ENCODE data around the gene HERPUD2. TPM values are rescaled to one million over a fixed set of nuclear protein-coding genes. Genes with fewer than 3 reads are reported as not detected.
"Not testable (repeated sequence)": the region's sequence is repeated elsewhere in the genome, so short reads cannot be mapped to it uniquely, and the experiment has no call there.

Gene HERPUD2
- total RNA-seq, 1 experiment from 2014 or later = 24.0 TPM

GRCh38 chr7:35676211-35676610 lies 18.7 kb downstream of the HERPUD2 start:
- Histone ChIP-seq H3K9me3 (replicated peaks) (no peaks in the 10 kb centered on the region), H3K27ac (no peak overlapping the region), H3K36me3 (no peaks in the 10 kb centered on the region), H3K4me1 (no peaks in the 10 kb centered on the region), H3K4me3 (no peak overlapping the region), H3K27me3 (no peaks in the 10 kb centered on the region)
- no peak for DNase-seq

GRCh38 chr7:35670856-35671569 lies 23.9 kb downstream of the HERPUD2 start:
- no peak for DNase-seq
- Histone ChIP-seq H3K27me3 (no peaks in the 10 kb centered on the region), H3K36me3 (peaks cover 18% of the 10 kb centered on the region), H3K9me3 (replicated peaks) (no peaks in the 10 kb centered on the region), H3K4me1 (no peaks in the 10 kb centered on the region), H3K27ac (no peak overlapping the region), H3K4me3 (no peak overlapping the region)

- H3K4me3 ChIP-seq; H3K27me3 ChIP-seq; H3K9me3 ChIP-seq (replicated peaks); H3K4me1 ChIP-seq; DNase-seq; H3K27ac ChIP-seq: not testable (repeated sequence)
- peaks cover 11% of the 10 kb centered on the region for H3K36me3 ChIP-seq
Observed at GRCh38 chr7:35660411-35660810, 34.5 kb downstream of the HERPUD2 start.

GRCh38 chr7:35658606-35659201 lies 36.2 kb downstream of the HERPUD2 start:
- no peak for DNase-seq
- peaks cover 2% of the 10 kb centered on the region; the same call in 1 of the 2 replicates for H3K36me3 ChIP-seq
- H3K4me1 ChIP-seq = no peaks in the 10 kb centered on the region
- peaks cover 6% of the 10 kb centered on the region; the same call in 1 of the 2 replicates for H3K9me3 ChIP-seq (replicated peaks)
- no peaks in the 10 kb centered on the region for H3K27me3 ChIP-seq
- no peak overlapping the region for H3K4me3 ChIP-seq
- H3K27ac ChIP-seq = no peak overlapping the region

- no peak for DNase-seq
- peaks cover 8% of the 10 kb centered on the region; the same call in 1 of the 2 replicates for H3K9me3 ChIP-seq (replicated peaks)
- H3K4me1 ChIP-seq = no peaks in the 10 kb centered on the region
- H3K27ac ChIP-seq = no peak overlapping the region
- H3K36me3 ChIP-seq = peaks cover 2% of the 10 kb centered on the region; the same call in 1 of the 2 replicates
- no peak overlapping the region for H3K4me3 ChIP-seq
- H3K27me3 ChIP-seq = no peaks in the 10 kb centered on the region
Observed at GRCh38 chr7:35657125-35657524, 37.8 kb downstream of the HERPUD2 start.

GRCh38 chr7:35654558-35654957 lies 40.4 kb downstream of the HERPUD2 start:
- not testable (repeated sequence) for H3K4me3 ChIP-seq; H3K27me3 ChIP-seq; H3K4me1 ChIP-seq; H3K9me3 ChIP-seq (replicated peaks); H3K36me3 ChIP-seq; H3K27ac ChIP-seq; DNase-seq

GRCh38 chr7:35652124-35652523 lies 42.8 kb downstream of the HERPUD2 start:
- Histone ChIP-seq H3K27me3 (no peaks in the 10 kb centered on the region), H3K9me3 (replicated peaks) (peaks cover 4% of the 10 kb centered on the region; the same call in 1 of the 2 replicates), H3K36me3 (0 out of 2 replicates have a peak, but pooled peaks cover 2% of the 10 kb centered on the region), H3K4me3 (no peak overlapping the region), H3K4me1 (peaks cover 5% of the 10 kb centered on the region; the same call in 1 of the 2 replicates), H3K27ac (no peak overlapping the region)
- DNase-seq = no peak

- no peak overlapping the region for H3K4me3 ChIP-seq
- no peak for DNase-seq
- H3K27me3 ChIP-seq = no peaks in the 10 kb centered on the region
- peaks cover 4% of the 10 kb centered on the region; the same call in 1 of the 2 replicates for H3K9me3 ChIP-seq (replicated peaks)
- peaks cover 15% of the 10 kb centered on the region for H3K4me1 ChIP-seq
- H3K36me3 ChIP-seq = 0 out of 2 replicates have a peak, but pooled peaks cover 2% of the 10 kb centered on the region
- H3K27ac ChIP-seq = no peak overlapping the region
Observed at GRCh38 chr7:35650751-35651150, 44.2 kb downstream of the HERPUD2 start.

- DNase-seq = no peak
- H3K9me3 ChIP-seq (replicated peaks) = peaks cover 4% of the 10 kb centered on the region; the same call in 1 of the 2 replicates
- H3K36me3 ChIP-seq = 0 out of 2 replicates have a peak, but pooled peaks cover 2% of the 10 kb centered on the region
- no peak overlapping the region for H3K4me3 ChIP-seq
- peaks cover 15% of the 10 kb centered on the region for H3K4me1 ChIP-seq
- H3K27me3 ChIP-seq = no peaks in the 10 kb centered on the region
- no peak overlapping the region for H3K27ac ChIP-seq
Observed at GRCh38 chr7:35649711-35650110, 45.2 kb downstream of the HERPUD2 start.

- peaks cover 15% of the 10 kb centered on the region for H3K4me1 ChIP-seq
- H3K36me3 ChIP-seq = 0 out of 2 replicates have a peak, but pooled peaks cover 2% of the 10 kb centered on the region
- no peak for DNase-seq
- no peak overlapping the region for H3K27ac ChIP-seq
- no peaks in the 10 kb centered on the region for H3K27me3 ChIP-seq
- peaks cover 4% of the 10 kb centered on the region; the same call in 1 of the 2 replicates for H3K9me3 ChIP-seq (replicated peaks)
- no peak overlapping the region for H3K4me3 ChIP-seq
Observed at GRCh38 chr7:35648367-35648766, 46.6 kb downstream of the HERPUD2 start.

GRCh38 chr7:35647171-35647574 lies 47.8 kb downstream of the HERPUD2 start:
- Histone ChIP-seq H3K4me1 (peaks cover 15% of the 10 kb centered on the region), H3K36me3 (0 out of 2 replicates have a peak, but pooled peaks cover 2% of the 10 kb centered on the region), H3K4me3 (no peak overlapping the region), H3K9me3 (replicated peaks) (no peaks in the 10 kb centered on the region; the same call in 1 of the 2 replicates), H3K27me3 (no peaks in the 10 kb centered on the region), H3K27ac (no peak overlapping the region)
- DNase-seq = peak in 1 of 2 experiments; percentile 30

- Histone ChIP-seq H3K27ac (no peak overlapping the region), H3K9me3 (replicated peaks) (no peaks in the 10 kb centered on the region; the same call in 1 of the 2 replicates), H3K4me3 (no peak overlapping the region), H3K4me1 (peaks cover 15% of the 10 kb centered on the region), H3K27me3 (no peaks in the 10 kb centered on the region), H3K36me3 (0 out of 2 replicates have a peak, but pooled peaks cover 2% of the 10 kb centered on the region)
- peak in 1 of 2 experiments; percentile 42 for DNase-seq
Observed at GRCh38 chr7:35646289-35647023, 48.5 kb downstream of the HERPUD2 start.

GRCh38 chr7:35645691-35646090 lies 49.2 kb downstream of the HERPUD2 start:
- Histone ChIP-seq H3K27me3 (no peaks in the 10 kb centered on the region), H3K4me1 (peaks cover 15% of the 10 kb centered on the region), H3K36me3 (0 out of 2 replicates have a peak, but pooled peaks cover 2% of the 10 kb centered on the region), H3K4me3 (no peak overlapping the region), H3K27ac (no peak overlapping the region), H3K9me3 (replicated peaks) (no peaks in the 10 kb centered on the region; the same call in 1 of the 2 replicates)
- no peak for DNase-seq

GRCh38 chr7:35630024-35630972 lies 64.6 kb downstream of the HERPUD2 start:
- Histone ChIP-seq H3K36me3 (peaks cover 19% of the 10 kb centered on the region), H3K27me3 (no peaks in the 10 kb centered on the region), H3K9me3 (replicated peaks) (no peaks in the 10 kb centered on the region), H3K4me3 (no peak overlapping the region), H3K4me1 (no peaks in the 10 kb centered on the region), H3K27ac (no peak overlapping the region)
- no peak for DNase-seq

Measured in SJCRH30 (cell line).